Activated naive CD4-positive, alpha-beta T cell treated with anti-CD3 and anti-CD28 coated beads, Interleukin-2, amount 50 U/mL, for 24 hours (primary cell): ENCODE measurements around the gene ZNF581.

Source experiments
- H3K27ac Mint-ChIP-seq: one replicate; pipeline ENCODE4 v1.8.0; 2021; ENCODE audit warnings: mild to moderate bottlenecking, mixed read lengths
- H3K27me3 Mint-ChIP-seq: one replicate; pipeline ENCODE4 v1.8.0; 2021; ENCODE audit warnings: mixed read lengths
- H3K36me3 Mint-ChIP-seq: one replicate; pipeline ENCODE4 v1.8.0; 2021; ENCODE audit warnings: mixed read lengths
- H3K4me1 Mint-ChIP-seq: one replicate; pipeline ENCODE4 v1.8.0; 2021; ENCODE audit warnings: mixed read lengths
- H3K4me3 Mint-ChIP-seq: one replicate; pipeline ENCODE4 v1.8.0; 2021; ENCODE audit warnings: mild to moderate bottlenecking, mixed read lengths
- H3K9me3 Mint-ChIP-seq: one replicate; pipeline ENCODE4 v1.8.0; 2021; ENCODE audit warnings: mixed read lengths

The ZNF581 gene

DNA sequence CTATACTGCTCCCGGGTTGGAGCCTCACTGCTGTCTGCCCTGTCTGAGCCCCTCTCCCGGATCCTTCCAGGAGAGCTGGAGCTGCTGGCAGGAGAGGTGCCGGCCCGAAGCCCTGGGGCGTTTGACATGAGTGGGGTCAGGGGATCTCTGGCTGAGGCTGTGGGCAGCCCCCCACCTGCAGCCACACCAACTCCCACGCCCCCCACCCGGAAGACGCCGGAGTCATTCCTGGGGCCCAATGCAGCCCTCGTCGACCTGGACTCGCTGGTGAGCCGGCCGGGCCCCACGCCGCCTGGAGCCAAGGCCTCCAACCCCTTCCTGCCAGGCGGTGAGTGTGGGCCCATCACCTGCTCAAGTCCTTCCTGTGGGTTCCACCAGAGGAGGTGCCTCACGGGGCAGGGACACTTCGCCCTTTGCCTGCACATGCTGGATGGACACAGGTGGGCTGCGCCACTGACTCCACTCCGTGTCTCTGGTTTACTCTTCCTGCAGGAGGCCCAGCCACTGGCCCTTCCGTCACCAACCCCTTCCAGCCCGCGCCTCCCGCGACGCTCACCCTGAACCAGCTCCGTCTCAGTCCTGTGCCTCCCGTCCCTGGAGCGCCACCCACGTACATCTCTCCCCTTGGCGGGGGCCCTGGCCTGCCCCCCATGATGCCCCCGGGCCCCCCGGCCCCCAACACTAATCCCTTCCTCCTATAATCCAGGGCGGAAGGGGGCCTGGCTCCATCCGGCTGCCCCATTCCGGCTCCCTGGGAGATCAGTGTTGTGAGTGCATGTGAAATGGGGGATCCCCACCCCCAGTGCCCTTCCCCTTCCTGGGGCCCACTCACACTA, 51.4 kb downstream of the ZNF581 start:
- H3K27me3 Mint-ChIP-seq: no peaks in the 10 kb centered on the region
- no peaks in the 10 kb centered on the region for H3K4me1 Mint-ChIP-seq
- no peak overlapping the region for H3K27ac Mint-ChIP-seq
- H3K36me3 Mint-ChIP-seq: peaks cover 2% of the 10 kb centered on the region
- H3K9me3 Mint-ChIP-seq: no peaks in the 10 kb centered on the region
- no peak overlapping the region for H3K4me3 Mint-ChIP-seq
